Measurements from ENCODE around the gene ASCC3. TPM values are rescaled to one million over a fixed set of nuclear protein-coding genes. Genes with fewer than 3 reads are reported as not detected.
"Not testable (repeated sequence)": the region's sequence is repeated elsewhere in the genome, so short reads cannot be mapped to it uniquely, and the experiment has no call there.

ASCC3 gene
- total RNA-seq, 1 donor = 47.5 TPM

GRCh38 chr6:100737720-100738119 is 143.4 kb downstream of the ASCC3 start:
- H3K4me1 ChIP-seq (ENCODE audit: insufficient read depth, low read length); H3K9me3 ChIP-seq (ENCODE audit: low read depth, low read length); H3K27me3 ChIP-seq (ENCODE audit: insufficient read depth, low read length); H3K4me3 ChIP-seq (ENCODE audit: low read length): not testable (repeated sequence)

DNA sequence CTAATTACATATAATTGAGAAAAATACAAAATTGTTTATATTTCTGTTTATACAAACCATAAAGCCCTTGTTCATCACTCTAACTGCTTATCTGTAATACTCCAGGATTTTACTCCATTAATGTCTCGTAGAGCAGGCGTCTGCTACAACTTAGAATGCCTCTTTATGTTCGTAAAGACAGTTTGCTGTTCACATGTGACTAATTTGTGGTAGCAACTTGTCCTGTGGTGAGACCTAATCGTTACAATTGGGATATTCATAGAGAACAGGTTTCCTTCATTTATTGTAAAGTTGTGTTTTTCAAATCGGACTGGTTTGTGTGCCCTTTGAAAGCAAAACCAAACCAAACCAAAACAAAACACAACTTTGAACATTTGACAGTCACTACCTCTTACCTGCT is 149.7 kb downstream of the ASCC3 start:
- H3K4me3 ChIP-seq (ENCODE audit: low read length) = no peak overlapping the region
- no peaks in the 10 kb centered on the region for H3K27me3 ChIP-seq (ENCODE audit: insufficient read depth, low read length)
- H3K4me1 ChIP-seq (ENCODE audit: insufficient read depth, low read length) = no peaks in the 10 kb centered on the region
- H3K9me3 ChIP-seq (ENCODE audit: low read depth, low read length) = no peaks in the 10 kb centered on the region

GRCh38 chr6:100730001-100730980 is 150.8 kb downstream of the ASCC3 start:
- Histone ChIP-seq H3K9me3 (ENCODE audit: low read depth, low read length) (no peaks in the 10 kb centered on the region), H3K4me3 (ENCODE audit: low read length) (no peak overlapping the region), H3K27me3 (ENCODE audit: insufficient read depth, low read length) (no peaks in the 10 kb centered on the region), H3K4me1 (ENCODE audit: insufficient read depth, low read length) (no peaks in the 10 kb centered on the region)

- no peak overlapping the region for H3K4me3 ChIP-seq (ENCODE audit: low read length)
- no peaks in the 10 kb centered on the region for H3K27me3 ChIP-seq (ENCODE audit: insufficient read depth, low read length)
- no peaks in the 10 kb centered on the region for H3K9me3 ChIP-seq (ENCODE audit: low read depth, low read length)
- H3K4me1 ChIP-seq (ENCODE audit: insufficient read depth, low read length) = no peaks in the 10 kb centered on the region
Measured at GRCh38 chr6:100726666-100727065, 154.5 kb downstream of the ASCC3 start.

DNA sequence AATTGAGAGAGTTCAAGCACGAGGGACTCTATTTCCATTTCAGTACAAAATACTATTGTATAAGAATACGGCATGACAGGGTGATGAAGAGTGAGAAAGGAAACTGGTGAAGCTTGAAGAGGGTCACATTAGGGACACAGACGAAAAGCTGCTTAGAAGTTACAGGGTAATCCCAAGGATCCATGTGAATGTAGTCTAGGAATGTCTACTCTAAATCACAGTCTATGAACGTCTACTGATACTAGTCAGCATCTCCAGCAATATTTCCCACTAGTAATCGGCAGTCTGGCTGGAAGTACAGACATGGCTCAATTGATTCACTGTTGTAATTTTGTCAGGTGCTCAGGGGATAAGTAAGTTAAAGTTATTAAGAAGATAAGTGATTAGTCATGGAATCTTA is 156.4 kb downstream of the ASCC3 start:
- Histone ChIP-seq H3K9me3 (ENCODE audit: low read depth, low read length) (no peaks in the 10 kb centered on the region), H3K27me3 (ENCODE audit: insufficient read depth, low read length) (no peaks in the 10 kb centered on the region), H3K4me1 (ENCODE audit: insufficient read depth, low read length) (no peaks in the 10 kb centered on the region), H3K4me3 (ENCODE audit: low read length) (no peak overlapping the region)

- no peaks in the 10 kb centered on the region for H3K9me3 ChIP-seq (ENCODE audit: low read depth, low read length)
- no peaks in the 10 kb centered on the region for H3K27me3 ChIP-seq (ENCODE audit: insufficient read depth, low read length)
- no peaks in the 10 kb centered on the region for H3K4me1 ChIP-seq (ENCODE audit: insufficient read depth, low read length)
- H3K4me3 ChIP-seq (ENCODE audit: low read length) = no peak overlapping the region
Measured at GRCh38 chr6:100724222-100724621, 156.9 kb downstream of the ASCC3 start.

GRCh38 chr6:100721256-100721655 is 159.9 kb downstream of the ASCC3 start:
- H3K9me3 ChIP-seq (ENCODE audit: low read depth, low read length) = no peaks in the 10 kb centered on the region
- H3K4me1 ChIP-seq (ENCODE audit: insufficient read depth, low read length) = no peaks in the 10 kb centered on the region
- no peak overlapping the region for H3K4me3 ChIP-seq (ENCODE audit: low read length)
- no peaks in the 10 kb centered on the region for H3K27me3 ChIP-seq (ENCODE audit: insufficient read depth, low read length)

GRCh38 chr6:100719883-100720682 is 161.0 kb downstream of the ASCC3 start:
- no peaks in the 10 kb centered on the region for H3K9me3 ChIP-seq (ENCODE audit: low read depth, low read length)
- H3K27me3 ChIP-seq (ENCODE audit: insufficient read depth, low read length) = no peaks in the 10 kb centered on the region
- no peaks in the 10 kb centered on the region for H3K4me1 ChIP-seq (ENCODE audit: insufficient read depth, low read length)
- H3K4me3 ChIP-seq (ENCODE audit: low read length) = no peak overlapping the region

DNA sequence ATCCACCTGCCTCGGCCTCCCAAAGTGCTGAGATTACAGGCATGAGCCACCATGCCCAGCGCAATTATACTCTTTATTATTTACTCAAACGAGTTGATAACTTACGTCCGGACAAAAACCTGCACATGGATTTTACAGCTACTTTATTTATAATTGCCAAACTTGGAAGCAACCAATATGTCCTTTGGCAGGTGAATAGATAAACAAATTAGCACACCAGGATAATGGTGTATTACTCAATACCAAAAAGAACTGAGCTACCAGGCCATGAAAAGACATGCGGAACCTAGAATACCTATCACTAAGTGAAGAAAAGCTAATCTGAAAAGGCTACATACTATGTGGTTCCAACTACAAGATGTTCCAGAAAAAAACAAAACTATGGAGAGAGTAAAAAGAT is 168.1 kb downstream of the ASCC3 start:
- no peak overlapping the region for H3K4me3 ChIP-seq (ENCODE audit: low read length)
- no peaks in the 10 kb centered on the region for H3K27me3 ChIP-seq (ENCODE audit: insufficient read depth, low read length)
- H3K9me3 ChIP-seq (ENCODE audit: low read depth, low read length) = no peaks in the 10 kb centered on the region
- H3K4me1 ChIP-seq (ENCODE audit: insufficient read depth, low read length) = no peaks in the 10 kb centered on the region

- H3K4me1 ChIP-seq (ENCODE audit: insufficient read depth, low read length) = no peaks in the 10 kb centered on the region
- no peak overlapping the region for H3K4me3 ChIP-seq (ENCODE audit: low read length)
- no peaks in the 10 kb centered on the region for H3K9me3 ChIP-seq (ENCODE audit: low read depth, low read length)
- no peaks in the 10 kb centered on the region for H3K27me3 ChIP-seq (ENCODE audit: insufficient read depth, low read length)
Measured at GRCh38 chr6:100706491-100706890, 174.6 kb downstream of the ASCC3 start.

DNA sequence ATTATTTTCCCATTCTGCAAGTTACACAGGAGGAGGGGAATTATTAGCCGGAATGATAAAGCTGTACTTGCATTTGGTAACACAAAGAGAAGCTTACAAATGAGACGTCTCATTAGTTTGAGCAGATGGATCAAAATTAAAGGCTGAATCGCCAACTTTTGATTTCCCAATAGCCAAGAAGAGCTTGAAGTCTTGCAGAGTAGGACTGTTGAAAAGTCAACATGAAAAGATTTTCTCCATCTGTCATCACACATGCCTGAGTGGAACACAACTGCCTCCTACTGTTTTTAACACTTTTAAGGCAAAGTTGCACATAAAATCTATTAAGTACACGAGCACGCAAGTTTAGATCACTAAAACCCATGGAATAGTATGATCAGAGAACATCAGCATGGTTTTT is 176.2 kb downstream of the ASCC3 start:
- Histone ChIP-seq H3K4me3 (ENCODE audit: low read length) (no peak overlapping the region), H3K27me3 (ENCODE audit: insufficient read depth, low read length) (no peaks in the 10 kb centered on the region), H3K4me1 (ENCODE audit: insufficient read depth, low read length) (no peaks in the 10 kb centered on the region)

GRCh38 chr6:100701728-100702127 is 179.4 kb downstream of the ASCC3 start:
- H3K4me1 ChIP-seq (ENCODE audit: insufficient read depth, low read length) = no peaks in the 10 kb centered on the region
- H3K9me3 ChIP-seq (ENCODE audit: low read depth, low read length) = no peaks in the 10 kb centered on the region
- H3K27me3 ChIP-seq (ENCODE audit: insufficient read depth, low read length) = no peaks in the 10 kb centered on the region
- no peak overlapping the region for H3K4me3 ChIP-seq (ENCODE audit: low read length)

More for the DNA sequence above, 176.2 kb downstream of the ASCC3 start:
- H3K9me3 ChIP-seq (ENCODE audit: low read depth, low read length) = no peaks in the 10 kb centered on the region

DNA sequence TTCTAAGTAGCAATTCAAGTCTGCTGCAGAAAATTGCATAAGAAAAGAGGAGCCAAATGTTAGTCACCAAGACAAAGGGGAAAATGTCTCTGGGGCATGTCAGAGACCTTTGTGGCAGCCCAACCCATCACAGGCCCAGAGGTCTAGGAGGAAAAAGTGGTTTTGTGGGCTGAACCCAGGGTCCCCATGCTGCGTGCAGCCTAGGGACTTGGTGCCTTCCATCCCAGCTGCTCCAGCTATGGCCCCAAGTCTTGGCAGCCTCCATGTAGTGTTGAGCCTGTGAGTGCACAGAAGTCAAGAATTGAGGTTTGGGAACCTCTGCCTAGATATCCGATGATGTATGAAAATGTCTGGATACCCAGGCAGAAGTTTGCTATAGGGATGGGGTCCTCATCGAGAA is 181.1 kb downstream of the ASCC3 start:
- H3K27me3 ChIP-seq (ENCODE audit: insufficient read depth, low read length) = no peaks in the 10 kb centered on the region
- no peaks in the 10 kb centered on the region for H3K4me1 ChIP-seq (ENCODE audit: insufficient read depth, low read length)
- no peak overlapping the region for H3K4me3 ChIP-seq (ENCODE audit: low read length)
- H3K9me3 ChIP-seq (ENCODE audit: low read depth, low read length) = no peaks in the 10 kb centered on the region

DNA sequence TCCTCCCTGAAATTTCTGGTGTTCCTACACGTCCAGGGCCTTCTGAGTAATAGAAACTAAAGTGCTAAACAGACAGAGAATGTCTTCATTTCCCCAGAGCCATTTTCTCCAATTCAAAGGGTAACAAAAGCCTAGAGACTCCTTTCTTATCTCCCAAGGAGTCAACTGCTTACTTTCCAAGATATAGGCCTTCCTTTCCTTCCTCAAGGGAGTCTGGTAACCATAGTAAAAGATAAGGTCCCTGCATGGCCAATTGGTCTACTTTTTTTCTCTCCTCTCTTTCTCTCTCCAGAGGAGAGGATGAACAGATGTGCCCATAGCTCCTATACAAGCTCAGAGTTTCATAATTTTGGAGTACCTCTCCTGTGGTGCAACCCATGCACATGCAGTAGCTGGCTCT is 185.7 kb downstream of the ASCC3 start:
- Histone ChIP-seq H3K4me3 (ENCODE audit: low read length) (no peak overlapping the region), H3K27me3 (ENCODE audit: insufficient read depth, low read length) (no peaks in the 10 kb centered on the region), H3K4me1 (ENCODE audit: insufficient read depth, low read length) (no peaks in the 10 kb centered on the region), H3K9me3 (ENCODE audit: low read depth, low read length) (no peaks in the 10 kb centered on the region)

DNA sequence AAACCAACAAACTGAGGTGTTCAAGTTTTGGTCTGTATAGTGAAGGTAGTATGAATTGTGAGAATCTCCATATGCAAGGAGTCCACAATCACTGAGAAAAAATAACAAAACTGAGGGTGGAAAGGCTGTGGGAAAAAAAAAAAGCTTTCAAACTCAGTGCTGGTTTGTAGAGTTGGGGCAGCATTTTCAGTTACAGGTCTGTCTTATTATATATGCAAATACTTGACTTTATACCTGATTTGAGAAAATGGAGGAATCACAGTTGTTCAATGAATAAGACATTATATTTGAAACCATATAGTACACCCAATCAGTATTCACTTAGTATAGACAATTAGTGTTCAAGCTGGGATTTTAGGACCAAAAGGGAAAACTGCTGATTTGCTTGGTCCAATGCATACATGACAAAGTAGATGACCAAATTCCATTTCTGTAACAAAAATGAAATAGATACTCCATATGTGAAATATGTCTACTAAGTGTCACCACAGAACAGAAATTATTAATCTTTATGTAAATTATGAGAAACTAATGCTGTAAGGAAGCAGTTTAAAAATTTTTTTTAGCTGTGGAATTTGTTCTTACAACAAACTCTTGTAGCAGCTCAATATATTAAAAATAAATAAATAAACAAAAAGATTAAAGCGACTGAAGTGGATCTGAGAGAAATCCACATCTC is 187.7 kb downstream of the ASCC3 start:
- H3K27me3 ChIP-seq (ENCODE audit: insufficient read depth, low read length) = no peaks in the 10 kb centered on the region
- H3K9me3 ChIP-seq (ENCODE audit: low read depth, low read length) = no peaks in the 10 kb centered on the region
- H3K4me3 ChIP-seq (ENCODE audit: low read length) = no peak overlapping the region
- no peaks in the 10 kb centered on the region for H3K4me1 ChIP-seq (ENCODE audit: insufficient read depth, low read length)
